Measurements from ENCODE around the gene MRPL54. TPM values are rescaled to one million over a fixed set of nuclear protein-coding genes. Genes with fewer than 3 reads are reported as not detected.

MRPL54 gene
- total RNA-seq, 1 experiment from 2014 or later, result 153 TPM

DNA sequence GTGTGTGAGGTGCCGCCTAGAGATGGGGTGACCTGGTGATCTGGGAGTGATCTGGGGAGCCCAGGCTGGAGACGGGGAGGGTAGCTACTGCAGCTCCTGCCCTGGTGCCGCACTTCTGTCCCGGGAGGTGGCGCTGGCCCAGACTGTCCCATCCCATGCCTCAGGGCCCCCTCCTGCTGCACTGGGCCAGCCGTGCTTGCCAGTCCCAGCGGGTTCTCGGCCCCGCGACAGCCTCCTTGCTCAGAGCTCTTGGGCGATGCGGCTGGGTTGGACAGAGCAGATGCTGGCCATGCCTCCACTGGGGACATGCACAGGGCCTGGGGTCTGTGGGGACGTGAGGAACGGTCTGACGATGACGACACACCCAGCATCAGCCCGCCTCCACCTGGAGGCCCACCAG lies 7.0 kb downstream of the MRPL54 start:
- no peak for DNase-seq (ENCODE audit: low read depth)

GRCh38 chr19:3770136-3770999 lies 7.9 kb downstream of the MRPL54 start:
- no peak for DNase-seq (ENCODE audit: low read depth)

DNA sequence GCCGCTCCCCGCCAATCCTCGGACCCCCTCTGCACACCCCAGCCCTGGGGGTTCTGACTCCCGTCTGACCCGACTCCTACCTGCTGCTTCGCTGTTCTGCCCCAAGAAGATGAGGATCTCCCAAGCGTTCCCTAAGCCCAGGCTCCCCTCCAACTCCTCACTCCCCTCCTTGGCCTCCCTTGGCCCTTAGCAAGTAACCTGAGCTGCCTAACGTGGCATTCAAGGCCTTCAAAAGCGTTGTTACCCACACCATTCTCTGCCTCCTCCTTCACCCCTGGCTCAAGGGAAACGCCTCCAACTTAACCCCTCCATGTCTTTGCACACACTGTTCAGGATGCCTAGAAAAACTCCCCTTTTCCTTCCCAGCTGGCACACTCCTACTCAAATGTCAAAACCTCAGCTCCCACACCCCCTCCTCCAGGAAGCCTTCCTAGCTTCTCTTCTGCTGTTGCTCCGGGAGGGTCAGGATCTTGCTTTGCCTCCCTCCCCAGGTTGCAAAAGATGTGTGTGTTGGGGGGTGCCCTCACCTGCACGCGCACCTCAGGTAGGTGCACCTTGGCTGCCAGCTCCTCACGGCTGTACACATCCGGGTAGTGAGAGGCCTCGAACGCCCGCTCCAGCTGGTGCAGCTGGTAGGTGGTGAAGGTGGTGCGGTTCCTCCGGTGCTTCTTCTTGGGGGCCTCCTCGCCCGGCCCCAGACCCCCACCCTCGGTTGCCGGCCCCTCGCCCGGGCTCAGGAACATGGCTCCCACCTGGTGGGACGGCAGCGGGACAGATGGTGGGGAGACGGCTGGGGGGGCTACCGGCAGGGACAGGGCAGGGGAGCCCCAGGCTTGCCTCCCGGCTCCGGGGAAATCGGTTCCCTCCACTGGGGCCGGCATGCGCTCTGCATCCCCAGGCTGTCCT lies 8.8 kb downstream of the MRPL54 start:
- no peak for DNase-seq (ENCODE audit: low read depth)

GRCh38 chr19:3771906-3772455 lies 9.5 kb downstream of the MRPL54 start, which contains the start of gene RAX2:
Gene RAX2 (minus strand): TSS chr19:3772228. CDS start chr19:3771742, 486 bp downstream.
- no peak for DNase-seq (ENCODE audit: low read depth)

- no peak for DNase-seq (ENCODE audit: low read depth)
Observed at GRCh38 chr19:3773814-3774515, 11.5 kb downstream of the MRPL54 start.

GRCh38 chr19:3774621-3775373 lies 12.3 kb downstream of the MRPL54 start:
- DNase-seq (ENCODE audit: low read depth), result no peak

DNA sequence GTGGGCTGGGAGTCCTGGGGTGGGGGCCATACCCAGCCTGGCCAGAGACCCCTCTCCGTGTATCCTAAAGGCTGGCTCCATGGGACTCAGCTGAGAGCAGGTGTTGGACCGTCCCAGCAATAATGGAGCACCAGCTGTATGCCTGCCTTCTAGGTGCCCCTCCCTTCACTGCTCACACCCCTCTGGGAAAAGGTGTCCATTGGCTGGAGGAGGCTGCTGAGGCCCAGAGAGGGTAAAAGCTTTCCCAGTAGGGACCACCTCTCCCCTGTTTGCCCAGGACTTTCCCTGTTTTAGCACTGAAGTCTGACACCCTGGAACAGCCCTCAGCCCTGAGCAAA lies 12.9 kb downstream of the MRPL54 start:
- DNase-seq (ENCODE audit: low read depth), result peak; percentile 1

GRCh38 chr19:3775831-3776230 lies 13.3 kb downstream of the MRPL54 start:
- no peak for DNase-seq (ENCODE audit: low read depth)

DNA sequence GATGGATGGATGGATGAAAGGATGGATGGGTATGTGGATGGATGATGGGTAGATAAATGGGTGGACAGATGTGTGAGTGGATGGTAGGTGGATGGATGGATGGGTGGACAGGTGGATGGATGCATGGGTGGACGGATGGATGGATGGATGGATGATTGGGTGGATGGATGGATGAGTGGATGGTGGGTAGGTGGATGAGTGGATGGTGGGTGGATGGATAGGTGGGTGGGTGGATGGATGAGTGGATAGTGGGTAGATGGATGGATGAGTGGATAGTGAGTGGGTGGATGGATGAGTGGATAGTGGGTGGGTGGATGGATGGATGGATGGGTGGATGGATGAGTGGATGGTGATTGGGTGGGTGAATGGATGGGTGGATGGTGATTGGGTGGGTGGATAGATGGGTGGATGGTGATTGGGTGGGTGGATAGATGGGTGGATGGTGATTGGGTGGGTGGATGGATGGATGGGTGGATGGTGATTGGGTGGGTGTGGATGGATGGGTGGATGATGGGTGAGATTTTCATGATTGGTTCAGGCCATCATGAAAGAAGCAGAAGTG lies 14.1 kb downstream of the MRPL54 start:
- no peak for DNase-seq (ENCODE audit: low read depth)

DNA sequence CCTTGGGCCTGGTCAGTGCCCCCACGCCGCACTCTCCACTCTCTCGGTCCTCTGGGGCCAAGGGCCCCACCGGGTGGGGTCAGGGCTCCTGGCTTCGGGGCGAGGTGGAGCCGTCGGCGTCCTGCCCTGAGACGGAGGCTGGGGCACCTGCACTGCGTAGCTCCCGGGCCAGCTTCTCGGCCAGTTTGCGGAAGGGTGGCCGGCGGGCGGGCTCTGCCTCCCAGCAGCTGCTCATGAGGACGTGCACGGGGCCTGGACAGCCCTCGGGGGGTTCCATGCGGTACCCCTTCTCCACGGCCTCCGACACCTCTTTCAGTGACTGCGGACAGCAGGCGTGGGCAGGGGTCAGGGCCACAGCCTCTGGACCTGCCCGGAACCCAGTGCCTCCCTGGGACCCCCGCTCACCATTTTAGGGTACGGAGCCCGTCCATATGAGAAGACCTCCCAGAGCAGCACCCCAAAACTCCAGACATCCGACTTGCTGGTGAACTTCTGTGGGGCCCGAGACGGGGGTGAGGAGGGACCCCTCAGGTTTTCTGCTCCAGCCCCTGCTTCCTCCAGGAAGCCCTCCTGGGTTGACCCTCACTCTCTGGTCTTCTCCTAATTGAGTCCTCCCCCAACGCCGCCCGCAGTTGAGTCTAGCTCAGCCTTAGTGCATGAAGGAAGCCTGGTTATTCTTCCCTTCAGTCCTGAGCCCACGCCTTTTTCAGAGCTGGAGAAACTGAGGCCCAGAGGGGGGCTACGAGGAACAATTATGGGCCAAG lies 15.8 kb downstream of the MRPL54 start:
- DNase-seq (ENCODE audit: low read depth), result peak; percentile 7

DNA sequence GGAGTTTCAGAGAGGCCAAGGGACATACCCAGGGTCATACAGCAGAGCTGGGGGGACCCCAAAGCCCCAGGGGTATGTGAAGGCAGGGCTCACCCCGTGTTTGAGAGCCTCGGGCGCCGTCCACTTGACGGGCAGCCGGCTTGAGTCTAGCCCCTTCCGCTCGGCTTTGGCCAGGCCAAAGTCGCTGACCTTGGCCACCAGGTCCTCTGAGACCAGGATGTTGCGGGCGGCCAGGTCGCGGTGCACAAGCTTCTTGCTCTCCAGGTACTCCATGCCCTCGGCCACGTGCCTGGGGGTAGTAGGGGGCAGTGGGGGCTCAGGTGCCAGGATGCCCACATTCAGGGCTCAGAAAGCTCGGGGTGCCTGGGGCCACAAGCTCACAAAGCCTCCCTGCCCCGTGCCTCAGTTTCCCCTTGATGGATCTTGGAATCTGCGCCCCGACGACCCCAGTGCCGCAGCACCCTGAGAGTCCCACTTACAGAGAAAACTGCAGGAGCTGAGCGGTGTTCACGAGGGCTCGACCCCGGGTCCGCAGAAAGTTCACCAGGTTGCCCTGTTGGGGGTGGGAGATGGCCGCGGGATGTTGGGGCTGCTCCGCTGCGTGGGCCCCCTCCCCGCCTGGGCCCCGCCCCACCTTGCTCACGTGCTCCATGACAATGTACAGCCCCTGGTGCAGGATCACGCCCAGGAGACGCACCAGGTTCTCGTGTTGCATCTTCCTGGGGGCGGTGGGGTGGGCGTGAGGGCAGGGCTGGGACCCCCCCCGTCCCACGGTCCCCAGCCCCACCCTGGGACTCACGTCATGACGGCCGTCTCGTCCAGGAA lies 16.6 kb downstream of the MRPL54 start:
- no peak for DNase-seq (ENCODE audit: low read depth)

DNA sequence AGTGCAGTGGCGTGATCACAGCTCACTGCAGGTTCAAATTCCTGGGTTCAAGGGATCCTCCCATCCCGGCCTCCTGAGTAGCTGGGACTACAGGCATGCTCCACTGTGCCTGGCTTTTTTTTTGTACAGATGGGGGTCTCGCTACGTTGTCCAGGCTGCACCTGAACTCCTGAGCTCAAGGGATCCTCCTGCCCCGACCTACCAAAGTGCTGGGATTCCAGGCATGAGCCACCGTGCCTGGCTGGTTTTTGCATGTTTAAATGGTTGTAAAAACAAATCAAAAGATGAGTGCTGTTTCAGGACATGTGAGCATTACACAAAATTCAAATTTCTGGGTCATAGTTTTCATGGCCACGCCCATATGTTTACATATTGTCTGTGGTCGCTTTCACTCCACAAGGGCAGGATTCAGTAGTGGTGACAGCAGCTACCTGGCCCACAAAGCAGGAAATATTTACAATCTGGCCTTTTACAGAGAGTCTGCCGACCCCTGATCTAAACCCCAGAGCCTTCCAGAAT lies 18.4 kb downstream of the MRPL54 start:
- no peak for DNase-seq (ENCODE audit: low read depth)

GRCh38 chr19:3781603-3782002 lies 19.1 kb downstream of the MRPL54 start:
- DNase-seq (ENCODE audit: low read depth), result no peak

DNA sequence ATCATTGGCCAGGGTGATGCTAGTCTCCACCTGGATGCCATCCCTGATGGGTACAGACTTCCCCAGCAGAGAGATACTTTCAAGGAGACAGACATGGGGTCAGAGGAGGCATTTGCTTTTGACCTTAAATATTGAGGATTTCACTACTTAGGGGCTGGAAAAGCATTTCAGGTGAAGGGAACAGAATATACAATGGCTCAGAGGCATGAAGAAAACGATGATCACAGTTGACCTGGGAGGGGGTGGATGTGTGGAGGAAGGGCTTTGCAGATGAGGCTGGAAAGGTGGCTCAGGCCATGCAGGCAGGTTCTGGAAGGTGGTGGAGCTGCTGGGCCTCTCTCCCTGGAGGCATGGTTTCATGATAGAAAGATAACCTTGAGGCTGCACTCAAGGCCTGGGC lies 19.8 kb downstream of the MRPL54 start:
- DNase-seq (ENCODE audit: low read depth), result no peak

GRCh38 chr19:3782903-3783302 lies 20.4 kb downstream of the MRPL54 start:
- DNase-seq (ENCODE audit: low read depth), result no peak

DNA sequence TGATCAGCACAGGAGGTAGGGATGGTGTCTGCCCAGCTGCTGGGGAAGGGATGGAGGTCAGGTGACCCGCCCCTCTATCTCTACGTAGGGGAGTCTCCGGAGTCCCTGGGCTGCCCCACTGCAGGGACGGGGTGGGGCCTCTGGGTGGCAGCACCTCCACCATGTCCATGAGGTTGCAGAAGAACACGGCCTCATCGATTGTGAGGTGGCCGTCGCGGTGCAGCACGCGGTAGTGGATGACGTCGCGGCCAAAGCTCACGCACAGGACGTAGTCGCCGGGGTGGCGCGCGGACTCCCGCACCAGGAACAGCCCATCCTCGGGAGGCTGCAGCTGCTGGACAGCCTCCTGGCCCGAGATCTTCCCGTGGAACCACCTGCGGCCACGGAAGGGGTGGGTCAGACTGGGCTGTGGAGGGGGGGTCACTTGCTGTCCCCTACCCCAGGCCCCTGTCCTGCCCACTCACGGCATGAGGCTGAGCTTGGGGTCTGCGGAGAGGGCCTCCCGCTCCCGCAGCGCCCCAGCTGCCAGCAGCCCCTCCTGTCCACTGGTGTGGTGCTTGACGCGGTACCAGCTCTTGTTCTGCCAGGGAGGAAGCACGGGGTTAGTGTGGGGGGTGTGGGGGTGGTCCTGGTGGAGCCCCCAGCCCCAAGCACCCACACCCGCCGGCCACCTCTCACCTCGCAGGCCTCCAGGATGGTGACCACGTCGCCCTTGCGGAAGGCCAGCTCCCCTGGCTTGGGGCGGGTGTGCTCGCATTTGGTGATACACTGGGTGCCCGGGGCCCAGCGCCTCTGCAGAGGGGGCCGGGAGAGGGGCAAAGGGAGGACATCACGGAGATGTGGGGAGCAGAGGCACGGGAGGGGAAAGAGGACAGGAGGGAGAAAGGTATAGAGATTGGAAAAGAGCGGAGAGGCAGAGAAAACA lies 21.4 kb downstream of the MRPL54 start:
- no peak for DNase-seq (ENCODE audit: low read depth)

- peak; percentile 55 for DNase-seq (ENCODE audit: low read depth)
Observed at GRCh38 chr19:3784607-3785450, 22.3 kb downstream of the MRPL54 start.
